HL-60 (cell line): ENCODE measurements around the gene INPP4B.

Experiments used
- DNase-seq, 2 experiments: peaks; one replicate each; pipeline ENCODE4 v3.0.0-alpha.2; 2010 to 2020; ENCODE audit warnings: low read depth in 1 of 2, low spot score in 1 of 2
- H3K27ac ChIP-seq: fragments of 250-450 bp; sonication (Bioruptor Pico); replicated peaks from 2 replicates; pipeline ENCODE4 v1.5.1; 2020; ENCODE audit warnings: mild to moderate bottlenecking, moderate library complexity
- H3K27me3 ChIP-seq: fragments of 250-450 bp; sonication (Bioruptor Pico); 2 replicates; pipeline ENCODE4 v1.5.1; 2021; ENCODE audit warnings: mild to moderate bottlenecking, moderate library complexity; ENCODE audit not compliant: insufficient read depth, poor library complexity, severe bottlenecking
- H3K4me3 ChIP-seq: replicated peaks from 2 replicates; pipeline ENCODE4 v1.5.1; 2011; ENCODE audit warnings: mild to moderate bottlenecking, control low read depth, low read length; ENCODE audit not compliant: insufficient read depth
- CTCF ChIP-seq: IDR thresholded peaks from one replicate; pipeline ENCODE4 v1.5.1; 2011; ENCODE audit warnings: low read length, control low read depth, inconsistent platforms; ENCODE audit not compliant: insufficient read depth
- GABPA ChIP-seq: IDR thresholded peaks from 2 replicates; pipeline ENCODE4 v1.6.1; 2012; ENCODE audit warnings: low read depth
- POLR2AphosphoS5 ChIP-seq: IDR thresholded peaks from 2 replicates; pipeline ENCODE4 v1.6.1; 2012; ENCODE audit warnings: low read depth
- SPI1 ChIP-seq: IDR thresholded peaks from 2 replicates; pipeline ENCODE4 v1.6.1; 2012; ENCODE audit warnings: low read depth, mild to moderate bottlenecking, borderline replicate concordance
- TF ChIP-seq, protein P1 (sequence below): IDR thresholded peaks from 2 replicates; pipeline ENCODE4 v1.6.1; 2012; ENCODE audit warnings: low read depth; ENCODE audit not compliant: insufficient replicate concordance

INPP4B gene

DNA sequence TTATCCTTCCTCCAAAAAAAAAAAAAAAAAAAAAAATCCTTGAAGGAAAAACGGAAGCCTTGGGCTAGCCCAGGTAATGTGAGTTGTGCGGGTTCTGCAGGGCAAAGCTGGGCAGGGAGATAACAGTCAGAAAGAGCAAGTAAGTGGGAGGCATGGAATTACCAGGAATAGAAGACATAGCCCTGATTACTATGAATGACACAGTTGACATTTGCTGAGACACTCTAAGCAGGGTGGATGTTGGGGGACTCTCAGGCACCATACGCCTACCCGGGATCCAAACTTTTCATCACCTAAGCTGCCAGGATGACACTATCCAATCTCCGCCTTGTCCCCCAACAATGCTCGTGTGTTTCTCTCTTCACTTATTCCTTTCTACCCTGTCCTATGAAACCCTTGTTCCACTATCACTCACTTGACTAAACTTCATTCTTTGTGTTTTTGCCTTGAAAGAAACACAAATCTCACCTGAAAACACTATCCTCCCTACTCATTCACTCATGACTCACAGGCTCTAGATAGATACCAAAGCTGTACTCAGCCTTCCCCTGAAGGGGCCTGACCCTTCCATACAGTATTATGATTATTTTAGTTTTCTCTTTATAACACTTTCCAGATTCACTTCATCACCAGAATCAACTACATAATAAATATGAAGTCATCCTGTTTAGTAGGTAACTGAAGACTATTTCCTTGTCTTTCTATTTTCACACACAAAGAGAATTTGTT lies 158.4 kb downstream of the INPP4B start:
- Histone ChIP-seq H3K4me3 (no peak overlapping the region), H3K27ac (no peak overlapping the region), H3K27me3 (no peaks in the 10 kb centered on the region)
- no peak for DNase-seq
- no peak for TF ChIP-seq POLR2AphosphoS5
- TF ChIP-seq, protein P1, sequence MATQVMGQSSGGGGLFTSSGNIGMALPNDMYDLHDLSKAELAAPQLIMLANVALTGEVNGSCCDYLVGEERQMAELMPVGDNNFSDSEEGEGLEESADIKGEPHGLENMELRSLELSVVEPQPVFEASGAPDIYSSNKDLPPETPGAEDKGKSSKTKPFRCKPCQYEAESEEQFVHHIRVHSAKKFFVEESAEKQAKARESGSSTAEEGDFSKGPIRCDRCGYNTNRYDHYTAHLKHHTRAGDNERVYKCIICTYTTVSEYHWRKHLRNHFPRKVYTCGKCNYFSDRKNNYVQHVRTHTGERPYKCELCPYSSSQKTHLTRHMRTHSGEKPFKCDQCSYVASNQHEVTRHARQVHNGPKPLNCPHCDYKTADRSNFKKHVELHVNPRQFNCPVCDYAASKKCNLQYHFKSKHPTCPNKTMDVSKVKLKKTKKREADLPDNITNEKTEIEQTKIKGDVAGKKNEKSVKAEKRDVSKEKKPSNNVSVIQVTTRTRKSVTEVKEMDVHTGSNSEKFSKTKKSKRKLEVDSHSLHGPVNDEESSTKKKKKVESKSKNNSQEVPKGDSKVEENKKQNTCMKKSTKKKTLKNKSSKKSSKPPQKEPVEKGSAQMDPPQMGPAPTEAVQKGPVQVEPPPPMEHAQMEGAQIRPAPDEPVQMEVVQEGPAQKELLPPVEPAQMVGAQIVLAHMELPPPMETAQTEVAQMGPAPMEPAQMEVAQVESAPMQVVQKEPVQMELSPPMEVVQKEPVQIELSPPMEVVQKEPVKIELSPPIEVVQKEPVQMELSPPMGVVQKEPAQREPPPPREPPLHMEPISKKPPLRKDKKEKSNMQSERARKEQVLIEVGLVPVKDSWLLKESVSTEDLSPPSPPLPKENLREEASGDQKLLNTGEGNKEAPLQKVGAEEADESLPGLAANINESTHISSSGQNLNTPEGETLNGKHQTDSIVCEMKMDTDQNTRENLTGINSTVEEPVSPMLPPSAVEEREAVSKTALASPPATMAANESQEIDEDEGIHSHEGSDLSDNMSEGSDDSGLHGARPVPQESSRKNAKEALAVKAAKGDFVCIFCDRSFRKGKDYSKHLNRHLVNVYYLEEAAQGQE, result no peak
- TF ChIP-seq SPI1, result no peak
- no peak for TF ChIP-seq CTCF
- TF ChIP-seq GABPA, result no peak

- TF ChIP-seq SPI1, result no peak
- no peak for TF ChIP-seq POLR2AphosphoS5
- no peak for TF ChIP-seq GABPA
- no peak for TF ChIP-seq CTCF
- TF ChIP-seq, protein P1, result no peak
- Histone ChIP-seq H3K4me3 (no peak overlapping the region), H3K27ac (no peak overlapping the region), H3K27me3 (no peaks in the 10 kb centered on the region)
- DNase-seq, result no peak
These were observed 160.0 kb downstream of the INPP4B start for GRCh38 chr4:142686081-142686480.

- no peak for DNase-seq
These were observed 162.1 kb downstream of the INPP4B start for GRCh38 chr4:142683997-142684396.

More at GRCh38 chr4:142683997-142684396, 162.1 kb downstream of the INPP4B start:
- TF ChIP-seq, protein P1, result no peak
- TF ChIP-seq SPI1, result no peak
- TF ChIP-seq GABPA, result no peak
- no peak for TF ChIP-seq CTCF
- no peak for TF ChIP-seq POLR2AphosphoS5
- H3K4me3 ChIP-seq, result no peak overlapping the region
- H3K27me3 ChIP-seq, result no peaks in the 10 kb centered on the region
- no peak overlapping the region for H3K27ac ChIP-seq
